Peyer's patch (tissue), 4 donors: ENCODE measurements around the gene SLC12A9.

Source experiments
- CTCF ChIP-seq, 6 experiments: fragments of 450-650 bp in 4 of 6; fragments of 200-600 bp in 2 of 6; sonication (generic) in 1 of 6; IDR thresholded peaks; one replicate each; pipeline ENCODE4 v1.5.1; 2017 to 2019; ENCODE audit warnings: antibody characterized with exemption in 6 of 6, mild to moderate bottlenecking in 3 of 6, moderate library complexity in 1 of 6
- POLR2A ChIP-seq, 2 donors: fragments of 450-650 bp; IDR thresholded peaks; one replicate each; pipeline ENCODE4 v1.5.1; 2017; ENCODE audit warnings: antibody characterized with exemption in 2 of 2, mild to moderate bottlenecking in 2 of 2, moderate library complexity in 2 of 2

GRCh38 chr7:100855515-100855914 lies 3.0 kb downstream of the SLC12A9 start:
- TF ChIP-seq CTCF (IDR thresholded peaks at IDR 0.05), result no peak
- no peak for TF ChIP-seq POLR2A (IDR thresholded peaks at IDR 0.05)
